ENCODE data around the gene TAS1R3. TPM values are rescaled to one million over a fixed set of nuclear protein-coding genes. Genes with fewer than 3 reads are reported as not detected.

The TAS1R3 gene
- total RNA-seq, 2 experiments from 2014 or later: 0.99 to 1.1 TPM

DNA sequence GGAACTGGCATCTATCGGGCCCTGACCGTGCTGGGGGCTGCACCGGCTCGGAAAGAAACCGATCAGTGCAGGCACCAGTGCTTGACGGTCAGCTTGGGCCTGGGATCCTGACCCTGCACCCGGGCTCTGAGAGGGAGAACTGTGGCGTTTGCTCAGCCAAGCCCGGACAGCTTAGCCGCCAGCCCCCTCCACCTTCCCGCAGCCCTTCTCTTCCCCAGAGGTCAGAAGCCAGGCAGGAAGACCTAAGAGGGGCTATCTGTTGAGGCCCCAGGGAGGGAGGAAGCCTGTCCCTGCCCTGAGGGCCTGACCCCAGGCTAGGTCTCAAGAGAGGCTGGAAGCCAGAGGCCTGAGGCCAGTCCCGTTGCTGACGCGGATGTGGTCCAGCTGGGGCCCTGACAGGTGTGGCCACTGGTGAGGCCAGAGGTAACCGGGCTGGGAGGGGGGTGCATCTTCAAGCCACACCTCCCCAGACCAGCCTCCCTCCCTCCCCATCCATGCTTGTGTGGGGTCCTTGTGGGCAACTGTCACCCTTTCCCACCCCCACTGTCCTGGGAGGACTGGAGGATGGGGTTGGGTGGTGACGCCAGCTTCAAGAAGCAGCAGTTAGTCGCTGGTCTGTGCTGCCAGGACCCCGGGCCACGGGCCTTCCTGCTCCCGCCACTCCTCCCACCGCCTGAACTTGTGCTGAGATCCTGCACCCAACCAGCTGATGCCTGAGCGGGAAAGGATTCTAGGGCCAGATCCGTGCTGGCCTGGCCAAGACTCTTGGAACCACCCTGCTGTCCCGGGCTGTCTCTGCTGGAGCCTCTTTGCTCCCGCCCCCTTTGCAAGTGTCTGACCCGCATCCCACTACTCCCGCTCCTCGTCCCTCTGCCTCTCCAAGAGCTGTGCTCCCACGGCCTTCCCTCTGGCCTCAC is 20.7 kb downstream of the TAS1R3 start:
- TF ChIP-seq, protein P1, sequence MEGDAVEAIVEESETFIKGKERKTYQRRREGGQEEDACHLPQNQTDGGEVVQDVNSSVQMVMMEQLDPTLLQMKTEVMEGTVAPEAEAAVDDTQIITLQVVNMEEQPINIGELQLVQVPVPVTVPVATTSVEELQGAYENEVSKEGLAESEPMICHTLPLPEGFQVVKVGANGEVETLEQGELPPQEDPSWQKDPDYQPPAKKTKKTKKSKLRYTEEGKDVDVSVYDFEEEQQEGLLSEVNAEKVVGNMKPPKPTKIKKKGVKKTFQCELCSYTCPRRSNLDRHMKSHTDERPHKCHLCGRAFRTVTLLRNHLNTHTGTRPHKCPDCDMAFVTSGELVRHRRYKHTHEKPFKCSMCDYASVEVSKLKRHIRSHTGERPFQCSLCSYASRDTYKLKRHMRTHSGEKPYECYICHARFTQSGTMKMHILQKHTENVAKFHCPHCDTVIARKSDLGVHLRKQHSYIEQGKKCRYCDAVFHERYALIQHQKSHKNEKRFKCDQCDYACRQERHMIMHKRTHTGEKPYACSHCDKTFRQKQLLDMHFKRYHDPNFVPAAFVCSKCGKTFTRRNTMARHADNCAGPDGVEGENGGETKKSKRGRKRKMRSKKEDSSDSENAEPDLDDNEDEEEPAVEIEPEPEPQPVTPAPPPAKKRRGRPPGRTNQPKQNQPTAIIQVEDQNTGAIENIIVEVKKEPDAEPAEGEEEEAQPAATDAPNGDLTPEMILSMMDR (conservative IDR thresholded peaks at IDR 0.05; ENCODE audit: low read length): no peak
- TF ChIP-seq EZH2phosphoT487 (IDR thresholded peaks at IDR 0.05; ENCODE audit: borderline replicate concordance, low read depth, low read length): no peak
- Histone ChIP-seq H3K4me3 (ENCODE audit: low read depth, low read length, poor library complexity, severe bottlenecking) (no peak overlapping the region), H3K36me3 (ENCODE audit: insufficient read depth, low read length) (no peaks in the 10 kb centered on the region), H2AFZ (ENCODE audit: low read length) (no peak overlapping the region), H3K79me2 (ENCODE audit: insufficient read depth, low read depth, low read length) (no peaks in the 10 kb centered on the region), H3K4me1 (ENCODE audit: insufficient read depth, low read length, poor library complexity, severe bottlenecking) (peaks cover 31% of the 10 kb centered on the region), H3K4me2 (ENCODE audit: low read length) (peak overlapping the region; percentile 34; the same call in 1 of the 2 replicates), H4K20me1 (ENCODE audit: insufficient read depth, low read length) (no peaks in the 10 kb centered on the region), H3K9me2 (ENCODE audit: insufficient read depth, low read length) (no peaks in the 10 kb centered on the region), H3K27ac (ENCODE audit: low read depth, low read length, poor library complexity, severe bottlenecking) (no peak overlapping the region), H3K9me3 (ENCODE audit: low read length) (no peaks in the 10 kb centered on the region)
- ChIA-PET CTCF (ENCODE audit: unreplicated experiment) (no interaction called here), POLR2A (no interaction called here)
- DNase-seq (ENCODE audit: low spot score): no peak
- no TSS peak for BruUV-seq (replicated peaks)
- intact Hi-C loops (cut with micrococcal nuclease; ENCODE audit: unreplicated experiment): no loop called here

DNA sequence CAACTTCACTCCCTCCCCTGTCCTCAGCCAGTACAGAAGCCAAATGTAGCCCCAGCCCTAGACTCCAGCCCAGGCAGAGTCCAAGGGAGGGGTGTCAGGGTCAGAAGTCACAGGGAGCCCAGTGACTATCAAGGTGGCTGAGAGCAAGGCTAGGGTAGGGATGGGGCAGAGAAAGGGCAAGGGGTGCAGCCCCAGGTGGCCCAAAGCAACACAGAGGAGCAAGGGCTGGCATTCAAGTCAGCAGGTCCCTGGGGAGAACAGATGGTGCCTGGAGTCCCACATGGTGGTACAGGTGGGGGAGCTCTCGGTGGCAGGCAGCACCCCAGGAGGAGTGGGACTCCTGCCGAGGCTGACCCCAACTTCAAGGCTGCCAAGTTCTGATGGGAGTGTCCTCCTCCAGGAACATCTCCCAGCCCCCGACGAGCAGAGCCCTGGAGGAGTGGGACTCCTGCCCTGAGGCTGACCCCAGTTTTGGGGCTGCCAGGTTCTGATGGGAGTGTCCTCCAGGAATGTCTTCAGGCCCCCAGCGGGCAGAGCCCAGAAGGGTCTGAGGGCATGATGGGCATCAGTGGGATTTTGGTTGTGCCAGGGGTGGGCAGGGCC is 21.8 kb downstream of the TAS1R3 start:
- BruUV-seq (replicated peaks): no TSS peak
- ChIA-PET POLR2A (no interaction called here), CTCF (ENCODE audit: unreplicated experiment) (no interaction called here)
- Histone ChIP-seq H3K4me2 (ENCODE audit: low read length) (peak overlapping the region; percentile 17; the same call in 1 of the 2 replicates), H3K4me3 (ENCODE audit: low read depth, low read length, poor library complexity, severe bottlenecking) (no peak overlapping the region), H3K36me3 (ENCODE audit: insufficient read depth, low read length) (no peaks in the 10 kb centered on the region), H3K4me1 (ENCODE audit: insufficient read depth, low read length, poor library complexity, severe bottlenecking) (peaks cover 28% of the 10 kb centered on the region), H2AFZ (ENCODE audit: low read length) (no peak overlapping the region), H3K9me2 (ENCODE audit: insufficient read depth, low read length) (no peaks in the 10 kb centered on the region), H3K27ac (ENCODE audit: low read depth, low read length, poor library complexity, severe bottlenecking) (no peak overlapping the region), H3K9me3 (ENCODE audit: low read length) (no peaks in the 10 kb centered on the region), H3K79me2 (ENCODE audit: insufficient read depth, low read depth, low read length) (no peaks in the 10 kb centered on the region), H4K20me1 (ENCODE audit: insufficient read depth, low read length) (no peaks in the 10 kb centered on the region)
- DNase-seq (ENCODE audit: low spot score): peak; percentile 76
- TF ChIP-seq, protein P1 (conservative IDR thresholded peaks at IDR 0.05; ENCODE audit: low read length): no peak
- no peak for TF ChIP-seq EZH2phosphoT487 (IDR thresholded peaks at IDR 0.05; ENCODE audit: borderline replicate concordance, low read depth, low read length)
- intact Hi-C loops (cut with micrococcal nuclease; ENCODE audit: unreplicated experiment): no loop called here

All from OCI-LY7 (cell line).